Activated CD4-positive, alpha-beta T cell treated with anti-CD3 and anti-CD28 coated beads, Interleukin-2, Interleukin-4, amounts not matched to agents 100 ng/mL and 50 ng/mL, durations not matched to agents 16 hours and 8 hours (primary cell): Measurements from ENCODE around the gene PKD1L1.

ENCODE experiments used
- DNase-seq: peaks from one replicate; pipeline ENCODE4 v3.0.0-alpha.2; 2020; ENCODE audit warnings: low spot score

The PKD1L1 gene

DNA sequence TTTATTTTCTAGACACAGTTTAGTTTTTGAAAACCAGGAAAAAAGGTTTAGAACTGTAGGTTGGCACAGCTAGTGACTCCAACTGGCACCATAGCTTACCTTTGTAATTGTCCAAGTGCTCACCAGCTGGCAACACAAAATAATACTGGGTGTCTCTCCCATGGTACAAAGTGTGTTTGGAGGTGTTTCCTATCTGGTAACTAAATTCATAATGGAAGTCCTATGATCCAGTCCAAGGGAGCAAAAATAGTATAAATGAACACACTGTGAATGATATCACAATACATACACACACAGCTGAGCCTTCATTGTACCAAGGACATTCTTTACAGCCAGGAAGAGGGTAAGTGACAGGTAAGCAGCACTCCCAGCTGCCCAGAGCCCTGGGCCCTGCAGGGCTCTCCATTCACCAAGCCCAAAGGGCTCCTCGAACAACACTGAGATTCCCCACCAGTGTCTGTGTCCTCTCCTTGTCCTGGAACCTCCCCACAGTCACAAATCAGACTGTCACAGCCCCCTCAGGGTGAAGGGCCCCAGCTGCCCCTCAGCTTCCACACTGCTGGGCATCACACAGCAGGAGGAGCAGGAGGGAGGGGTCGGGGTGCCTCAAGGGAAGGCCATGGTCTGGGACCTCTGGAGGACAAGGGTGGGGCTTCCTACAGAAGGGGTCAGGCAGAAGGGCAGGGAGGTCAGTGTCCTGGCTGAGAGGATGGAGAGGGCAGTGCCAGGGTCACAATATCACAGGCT, 72.1 kb downstream of the PKD1L1 start:
- DNase-seq = no peak

DNA sequence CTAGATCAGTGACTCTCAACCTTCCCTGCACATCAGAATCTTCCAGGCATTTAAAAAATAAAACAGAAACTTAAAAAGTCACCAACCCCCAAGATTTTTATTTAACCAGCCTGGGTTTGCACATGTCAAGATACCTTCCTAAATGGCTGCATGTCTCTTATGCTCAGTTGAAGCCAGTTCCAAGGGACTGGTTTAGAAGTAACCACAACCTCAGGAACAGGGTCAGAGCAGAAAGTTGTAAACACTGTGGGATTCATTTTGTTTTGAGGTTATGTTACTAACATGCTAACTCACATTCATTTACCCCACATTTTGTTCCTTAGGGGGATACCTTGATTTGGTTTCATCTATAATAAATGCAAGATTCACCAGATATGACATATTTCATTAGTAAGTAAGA, 72.9 kb downstream of the PKD1L1 start:
- no peak for DNase-seq

DNA sequence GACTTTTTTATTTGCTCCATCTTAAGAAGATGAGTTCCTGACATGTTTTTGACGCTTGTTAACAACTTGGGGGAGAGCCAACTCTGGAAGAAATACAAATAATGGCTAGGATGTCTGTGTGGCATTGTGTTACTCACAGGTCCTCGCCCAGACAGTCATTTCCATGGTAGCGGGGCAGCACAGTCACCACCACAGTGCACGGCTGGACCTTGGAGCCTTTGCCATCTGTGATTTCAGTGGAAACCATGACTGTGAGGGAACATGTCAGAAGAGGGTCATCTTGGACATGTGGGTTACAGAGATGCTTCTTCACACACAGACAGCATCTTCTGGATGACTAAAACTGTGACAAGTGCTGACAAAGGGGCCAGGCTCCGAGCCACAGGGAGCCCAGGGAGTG, 74.5 kb downstream of the PKD1L1 start:
- DNase-seq = no peak

DNA sequence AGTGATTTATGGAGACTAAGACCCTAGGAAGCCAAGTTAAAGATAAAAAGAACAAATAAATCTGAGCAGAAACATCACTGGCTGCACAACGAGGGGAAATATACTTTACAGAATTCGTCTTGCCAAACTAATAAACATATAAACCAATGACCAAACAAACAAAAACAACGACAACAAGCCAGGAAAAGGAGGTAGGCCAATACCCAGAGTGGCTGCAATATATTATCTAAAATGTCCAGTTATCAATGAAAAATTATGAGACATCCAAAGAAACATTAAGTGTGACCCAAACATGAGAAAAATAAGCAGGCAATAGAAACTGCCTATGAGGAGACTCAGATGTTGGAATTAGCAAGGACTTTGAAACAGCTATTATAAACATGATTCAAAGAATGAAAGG, 81.0 kb downstream of the PKD1L1 start:
- DNase-seq = no peak

DNA sequence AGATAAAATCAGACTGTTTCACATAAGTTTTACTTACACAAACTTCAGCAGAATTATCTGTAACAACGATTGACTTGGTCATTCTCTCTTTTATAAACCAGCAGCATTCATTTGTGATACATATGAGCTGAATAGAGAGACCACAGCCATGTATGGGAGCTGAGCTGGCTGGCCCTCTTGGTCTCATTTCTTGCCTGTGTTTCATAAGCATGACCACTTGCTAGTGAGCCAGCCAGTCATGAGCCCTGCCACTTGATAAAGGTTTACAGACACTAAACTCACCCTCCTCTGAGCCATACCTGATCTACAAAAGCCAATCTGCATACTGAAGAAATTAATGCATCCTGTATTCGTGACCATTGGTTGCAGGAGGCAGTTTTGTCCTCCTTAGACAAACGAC, 82.1 kb downstream of the PKD1L1 start:
- DNase-seq = no peak

DNA sequence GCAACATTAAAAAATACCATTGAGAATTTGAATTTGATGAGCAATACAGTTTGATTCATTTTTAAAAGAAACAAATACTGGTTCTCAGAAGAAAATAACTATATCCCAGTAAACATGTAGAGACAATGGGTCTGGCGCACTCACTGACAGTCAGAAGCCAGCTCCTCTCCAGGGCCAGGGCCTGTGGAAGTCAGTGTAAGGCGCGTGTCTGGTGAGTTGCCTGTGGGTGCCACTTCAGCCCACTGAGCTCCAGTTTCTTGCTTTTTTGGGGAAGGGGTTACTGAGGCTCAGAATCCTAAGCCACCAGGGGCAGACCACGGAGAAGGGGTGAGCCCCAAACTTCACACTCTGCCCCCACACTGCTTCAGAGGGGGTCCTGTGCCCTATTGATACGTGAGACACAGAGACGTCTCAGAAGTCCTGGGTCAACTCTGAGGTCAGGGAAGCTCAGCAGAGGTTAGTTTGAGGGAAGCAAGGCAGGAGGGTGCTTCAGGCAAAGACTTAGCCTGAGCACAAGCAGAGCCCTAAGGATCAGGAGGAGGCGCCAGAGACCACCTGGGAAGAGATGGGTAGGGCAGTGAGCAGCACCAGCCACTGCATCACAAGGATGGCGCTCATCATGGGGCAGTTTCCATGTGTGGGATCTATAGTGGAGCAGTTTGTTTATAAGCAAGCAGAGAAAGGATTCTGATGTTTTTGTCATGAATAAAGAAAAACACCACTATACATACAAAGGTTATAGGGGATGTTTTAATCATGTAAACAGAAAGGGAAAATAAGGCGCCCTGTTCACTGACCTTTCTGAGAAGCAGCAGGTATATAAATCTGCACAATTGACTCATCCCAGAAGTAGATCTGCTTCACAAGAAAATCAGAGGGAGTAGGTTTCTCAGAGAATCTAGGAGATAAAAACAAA, 95.7 kb downstream of the PKD1L1 start:
- DNase-seq = no peak

DNA sequence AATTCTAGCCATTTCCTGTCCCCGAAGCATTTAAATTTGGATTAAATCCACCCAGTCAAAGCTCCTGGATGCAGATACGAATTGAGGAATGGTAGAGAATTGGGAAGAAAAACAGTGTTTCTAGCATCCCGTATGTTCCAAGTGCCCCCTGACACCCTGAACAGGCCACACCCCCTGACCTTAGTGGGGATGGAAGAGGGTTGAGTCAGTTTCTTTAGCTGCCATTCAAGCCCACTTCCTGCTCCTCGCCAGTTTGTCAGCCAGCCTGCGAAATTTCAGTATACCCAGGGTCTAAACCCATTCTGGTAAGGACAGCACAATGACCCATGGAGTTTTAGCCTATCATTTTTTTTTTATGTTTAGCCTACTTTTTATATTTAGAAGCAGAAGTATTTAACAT, 101.1 kb downstream of the PKD1L1 start:
- no peak for DNase-seq

DNA sequence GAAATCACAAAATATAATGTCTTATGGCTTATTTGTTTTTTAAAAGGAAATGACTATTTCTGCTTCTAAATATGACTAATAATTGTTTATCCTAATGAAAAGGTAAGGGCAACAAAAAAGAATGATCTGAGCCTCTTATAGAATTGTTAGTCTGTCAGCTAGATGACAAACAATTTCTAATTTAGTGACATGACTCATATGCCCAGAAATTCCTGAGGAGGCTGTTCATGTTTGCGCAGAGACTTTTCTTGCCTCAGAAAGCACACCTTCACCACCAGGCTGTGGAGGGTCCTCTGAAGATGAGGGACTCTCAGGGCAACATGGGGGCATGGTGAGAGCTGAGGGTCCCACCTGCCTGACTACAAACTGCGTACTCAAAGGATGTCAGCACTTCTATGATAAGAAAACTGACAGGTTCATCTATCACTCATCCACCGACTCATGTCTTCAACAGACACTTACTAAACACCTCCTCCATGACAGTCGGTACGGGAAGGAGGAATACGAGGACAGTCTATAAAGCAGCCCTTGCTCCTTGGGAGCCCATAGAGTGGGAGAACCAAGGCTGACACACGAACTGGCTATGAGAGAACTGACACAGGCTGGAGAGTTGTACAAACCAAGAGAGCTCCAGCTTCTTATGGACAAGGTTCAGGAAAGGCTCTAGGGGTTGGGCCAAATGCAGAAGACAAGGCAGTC, 102.0 kb downstream of the PKD1L1 start:
- no peak for DNase-seq

DNA sequence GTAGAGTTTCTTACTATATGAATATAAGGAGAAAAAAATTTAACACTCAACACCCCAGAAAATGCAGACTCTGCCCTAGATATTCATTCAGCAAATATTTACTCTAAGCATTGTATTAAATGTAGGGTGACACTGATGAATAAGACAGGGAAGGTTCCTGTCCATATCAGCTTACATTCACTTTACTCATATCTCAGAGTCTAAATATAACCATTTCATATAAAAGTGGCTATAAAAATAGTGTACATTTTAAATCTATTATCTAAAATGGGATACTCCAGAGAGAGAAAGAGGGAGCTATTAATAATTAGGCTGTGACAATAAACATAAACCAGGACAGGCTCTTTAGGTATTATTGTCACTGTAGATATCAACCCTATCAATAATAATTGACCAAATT, 104.0 kb downstream of the PKD1L1 start:
- no peak for DNase-seq

DNA sequence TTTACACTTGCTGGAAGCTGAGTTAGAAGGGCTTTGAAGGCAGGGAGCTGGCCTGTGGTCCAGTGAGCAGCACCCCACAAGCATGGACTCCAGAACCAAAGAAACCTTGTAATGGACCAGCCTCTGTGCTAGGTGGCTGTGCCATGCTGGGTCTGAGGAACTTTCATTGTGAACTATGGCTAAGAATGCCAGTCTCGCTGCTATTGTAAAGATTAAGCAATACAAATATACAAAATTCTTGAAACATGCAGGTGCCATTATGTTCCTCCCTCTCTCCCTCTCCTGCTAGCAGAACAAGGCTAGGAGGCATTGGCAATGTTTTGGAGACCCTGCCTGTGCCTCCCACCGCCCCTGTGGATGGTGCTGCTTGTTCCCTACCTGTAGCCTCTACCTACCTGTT, 105.0 kb downstream of the PKD1L1 start:
- no peak for DNase-seq

DNA sequence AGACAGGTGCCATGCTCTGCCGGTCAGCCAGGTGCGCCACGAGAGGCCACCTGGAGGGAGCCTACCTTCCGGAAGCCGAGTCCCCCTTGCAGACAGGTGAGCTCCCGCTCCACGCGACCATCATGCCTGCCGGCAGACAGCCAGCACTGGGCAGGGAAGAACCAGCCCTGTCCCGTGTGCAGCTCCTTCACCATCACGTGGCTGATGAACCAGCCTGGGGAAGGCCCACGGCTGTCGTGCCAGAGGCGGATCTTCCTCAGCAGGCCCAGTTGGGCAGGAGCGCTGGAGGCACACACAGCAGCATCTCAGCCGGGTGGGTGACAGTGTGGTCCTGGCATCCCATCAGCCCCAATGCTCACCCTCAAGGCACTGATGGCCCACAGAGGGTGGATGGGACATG, 108.9 kb downstream of the PKD1L1 start:
- no peak for DNase-seq

DNA sequence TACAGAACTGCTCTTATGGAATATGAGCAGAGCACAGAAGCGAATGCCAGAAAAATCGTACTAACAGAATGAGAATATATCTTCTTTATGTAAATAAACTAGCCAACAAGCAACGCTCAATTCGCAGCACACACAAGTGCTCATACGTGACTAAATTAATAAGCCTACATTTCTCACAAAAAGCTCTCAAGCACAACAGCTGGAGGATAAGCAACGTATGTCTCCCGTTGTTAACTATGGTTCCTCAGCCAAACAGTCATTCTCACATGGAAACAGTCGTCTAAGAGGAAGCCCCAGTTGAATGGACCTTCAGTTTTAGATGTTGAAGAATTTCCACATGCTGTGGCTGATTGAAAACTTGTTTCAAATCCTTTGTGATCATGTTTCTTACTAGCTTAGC, 110.4 kb downstream of the PKD1L1 start:
- DNase-seq = no peak

DNA sequence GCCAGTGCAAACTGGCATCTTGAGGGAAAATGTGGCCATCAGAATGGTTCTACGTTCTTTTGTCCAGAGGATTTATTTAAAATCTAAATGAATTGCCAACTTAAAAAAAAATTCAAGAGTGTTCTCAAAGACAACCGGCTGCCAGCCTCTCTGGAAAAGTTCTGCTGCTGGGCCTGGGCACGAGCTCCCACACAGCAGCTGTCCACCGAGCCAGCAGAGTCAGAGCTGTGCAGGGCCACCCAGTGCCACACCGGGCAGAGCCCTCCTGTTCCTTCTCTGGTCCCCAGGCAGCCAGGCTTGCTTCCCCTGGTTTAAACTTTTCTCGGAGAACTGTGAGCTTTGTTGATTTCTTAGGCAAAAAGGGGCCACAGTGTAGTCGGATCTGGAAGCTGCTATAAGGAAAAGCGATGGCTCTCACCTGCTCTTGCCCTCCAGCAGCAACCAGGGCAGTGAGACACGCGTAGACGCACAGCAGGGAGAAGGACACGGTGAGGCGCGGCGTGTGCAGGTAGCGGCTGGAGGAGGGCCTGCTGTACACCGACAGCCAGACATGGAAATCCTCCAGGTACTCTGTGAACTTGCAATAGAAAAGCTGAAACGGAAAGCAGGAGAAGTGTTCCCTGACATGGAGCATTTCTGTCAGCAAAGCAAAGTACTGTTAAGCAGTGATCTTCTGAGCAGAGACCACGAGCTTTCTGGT, 111.6 kb downstream of the PKD1L1 start:
- DNase-seq = no peak

DNA sequence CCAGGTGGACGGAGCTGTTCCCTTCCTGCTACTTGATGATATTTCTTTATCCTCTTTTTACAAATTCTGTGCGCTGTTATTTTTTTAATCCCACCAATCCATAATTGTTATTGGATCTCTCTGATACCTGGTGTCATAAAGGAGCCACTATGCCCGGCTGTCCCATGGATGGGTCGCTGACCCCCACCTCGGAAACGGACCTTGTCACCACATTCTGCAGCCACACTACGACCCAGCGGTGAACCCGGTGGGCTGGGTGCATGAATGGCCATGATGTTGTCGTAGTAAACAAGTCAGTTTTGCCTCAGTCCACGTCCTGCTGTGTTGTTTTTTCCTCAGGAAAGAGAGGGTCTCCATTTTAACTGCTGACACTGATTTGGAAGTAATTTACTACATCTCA, 112.2 kb downstream of the PKD1L1 start:
- no peak for DNase-seq

DNA sequence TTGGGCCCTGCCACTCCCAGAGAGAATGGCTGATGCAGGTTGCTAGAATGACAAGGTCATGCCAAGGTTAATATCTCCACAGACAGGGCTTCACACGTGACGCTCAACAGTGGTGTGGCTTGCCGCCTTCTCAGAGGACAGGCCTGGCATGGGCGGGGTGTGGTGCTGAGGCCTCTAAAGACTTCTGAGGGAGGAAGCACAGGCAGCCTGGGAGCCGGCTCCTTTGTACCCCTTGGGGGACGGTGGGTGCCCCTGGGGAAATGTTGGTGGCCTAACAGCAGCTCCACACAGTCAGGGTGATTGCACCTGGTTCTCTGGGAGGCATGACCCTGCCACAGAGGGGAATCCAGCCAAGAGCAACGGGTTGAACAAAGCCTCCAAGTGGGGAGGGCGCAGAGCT, 115.1 kb downstream of the PKD1L1 start:
- DNase-seq = no peak

DNA sequence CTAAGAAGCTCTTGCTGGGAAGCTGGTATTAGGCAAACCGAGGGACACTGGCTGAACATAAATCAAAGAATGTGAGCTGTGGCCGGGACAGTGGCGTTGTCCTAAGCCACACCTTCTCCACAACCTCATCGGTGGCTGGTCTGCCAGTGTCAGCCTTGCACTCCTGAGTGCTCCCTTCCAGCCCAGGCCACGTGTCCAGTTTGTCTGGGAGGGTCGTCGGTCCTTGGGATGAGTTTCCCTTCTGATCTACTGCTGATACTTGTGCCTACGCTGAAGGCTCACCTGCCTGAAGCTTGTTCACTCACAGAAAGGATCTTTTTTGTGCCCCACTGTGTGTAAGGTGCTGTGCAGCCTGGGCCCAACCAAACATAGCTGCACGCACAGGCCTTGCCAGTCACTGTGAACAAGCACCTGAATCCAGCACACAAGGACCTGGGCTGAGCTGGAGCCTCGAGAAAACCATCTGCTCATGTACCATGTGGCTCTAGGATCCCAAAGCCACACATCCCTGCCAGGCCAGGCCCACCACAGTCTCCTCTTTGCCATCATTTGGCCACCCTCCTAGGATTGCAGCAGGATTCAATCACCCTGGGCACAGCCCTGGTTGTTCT, 116.1 kb downstream of the PKD1L1 start:
- DNase-seq = no peak

DNA sequence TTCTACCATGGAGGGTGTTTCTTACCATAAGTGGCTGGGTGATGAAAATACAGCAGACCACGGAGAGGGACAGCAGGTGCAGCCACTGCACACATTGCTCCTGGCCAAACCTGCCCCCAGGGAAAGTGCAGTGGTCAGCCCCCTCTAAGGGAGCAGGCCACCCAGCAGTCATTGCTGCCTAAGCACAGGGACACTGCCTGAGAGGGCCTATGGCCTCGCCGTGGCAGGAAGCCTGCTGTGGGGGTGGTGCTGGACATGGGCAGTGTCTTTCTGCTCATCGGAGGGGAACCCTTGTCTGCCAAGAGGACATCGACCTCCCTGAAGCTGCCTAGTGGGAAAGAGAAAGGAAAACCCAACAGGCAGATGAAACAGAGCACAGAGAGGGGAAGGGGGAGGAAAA, 118.3 kb downstream of the PKD1L1 start:
- no peak for DNase-seq

DNA sequence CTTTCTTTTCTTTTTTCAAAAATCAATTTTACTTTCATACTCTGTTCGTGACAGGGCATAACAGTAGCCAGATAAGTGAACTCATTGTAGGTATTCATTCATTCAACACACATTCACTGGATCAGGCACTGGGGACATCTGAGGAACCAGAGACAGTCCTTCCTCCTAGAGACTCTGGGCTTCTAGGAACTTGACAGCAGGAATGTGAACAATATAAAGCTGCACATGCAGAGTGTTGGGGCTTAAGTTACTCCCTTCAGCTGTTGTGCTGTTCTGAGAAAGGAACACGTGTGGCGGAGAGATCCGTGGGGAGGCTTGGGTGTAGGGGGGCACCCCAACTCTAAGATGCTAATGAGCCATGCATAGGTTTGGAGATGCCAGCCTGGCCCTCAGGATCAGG, 120.4 kb downstream of the PKD1L1 start:
- no peak for DNase-seq

DNA sequence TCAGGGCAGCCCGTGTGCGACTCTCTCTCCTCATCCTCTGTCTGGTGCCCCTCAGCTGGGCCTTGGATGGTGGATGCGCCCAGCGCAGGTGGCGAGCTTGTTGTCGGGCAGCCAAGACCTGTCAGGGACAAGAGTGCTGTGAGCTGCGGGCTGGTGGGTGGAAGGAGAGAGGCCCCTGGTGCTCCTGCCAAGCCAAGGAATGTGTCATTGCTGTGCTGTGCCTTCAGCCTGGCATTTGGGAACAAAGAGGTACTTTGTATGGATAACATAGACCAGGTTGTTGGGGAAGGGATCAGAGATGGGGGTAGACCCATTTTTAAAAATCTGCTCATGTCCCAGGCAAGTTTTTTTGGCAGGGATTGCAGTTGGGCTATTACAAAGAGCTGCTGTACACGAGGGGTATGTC, 120.9 kb downstream of the PKD1L1 start:
- DNase-seq = no peak

DNA sequence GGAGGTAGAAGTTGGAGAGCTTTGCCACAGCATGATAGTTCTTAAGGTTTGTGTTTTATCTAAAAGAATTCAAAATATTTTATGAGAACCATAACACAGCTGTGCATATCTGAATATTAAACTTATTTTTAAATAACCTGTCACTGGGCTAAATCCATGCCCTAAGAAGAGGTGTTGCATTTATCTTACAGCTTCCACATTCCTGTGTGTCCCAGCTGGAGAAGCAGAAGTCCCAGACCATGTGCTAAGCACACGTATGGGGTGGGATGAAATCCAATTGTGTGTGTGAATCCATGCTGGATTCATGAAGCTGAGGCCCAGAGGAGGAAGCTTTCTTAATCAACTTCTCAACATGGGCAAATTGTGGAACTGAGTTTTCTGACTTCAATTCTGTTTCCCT, 121.5 kb downstream of the PKD1L1 start:
- DNase-seq = no peak

DNA sequence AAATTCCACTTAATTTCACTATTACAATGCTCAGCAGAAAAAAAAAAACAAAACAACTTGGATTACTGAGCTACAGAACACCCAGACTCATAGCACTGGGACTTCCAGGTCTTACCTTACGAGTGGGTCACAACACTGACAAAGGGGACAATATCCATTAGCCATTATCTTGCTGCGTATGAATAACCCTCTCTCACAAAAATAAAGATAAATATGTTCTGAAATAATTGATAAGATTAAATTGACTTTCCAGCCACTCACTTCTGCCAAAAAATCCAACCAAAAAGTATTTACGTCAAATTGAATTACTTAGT, 128.7 kb downstream of the PKD1L1 start:
- DNase-seq = no peak
